Left ventricle myocardium inferior (tissue), 1 donor: Measurements from ENCODE around the gene SYNRG. TPM values are rescaled to one million over a fixed set of nuclear protein-coding genes. Genes with fewer than 3 reads are reported as not detected.

Experiments
- DNase-seq: peaks from one replicate; pipeline ENCODE4 v3.0.0-alpha.2; 2020
- H3K27ac ChIP-seq: fragments of 200-600 bp; replicated peaks from 2 replicates; pipeline ENCODE4 v1.8.0; 2021
- H3K27me3 ChIP-seq: fragments of 200-600 bp; 2 replicates; pipeline ENCODE4 v1.8.0; 2021; ENCODE audit warnings: low read depth
- H3K36me3 ChIP-seq: fragments of 200-600 bp; 2 replicates; pipeline ENCODE4 v1.8.0; 2021
- H3K4me1 ChIP-seq: fragments of 200-600 bp; 2 replicates; pipeline ENCODE4 v1.8.0; 2021
- H3K4me3 ChIP-seq: fragments of 200-600 bp; 2 replicates; pipeline ENCODE4 v1.8.0; 2021; ENCODE audit warnings: mild to moderate bottlenecking, moderate library complexity
- H3K9me3 ChIP-seq: fragments of 200-600 bp; replicated peaks from 2 replicates; pipeline ENCODE4 v1.8.0; 2021
- intact Hi-C: fragments of 100-400 bp; cut with micrococcal nuclease; formaldehyde crosslinking; loops from one replicate; pipeline ENCODE4 v1.11.0; 2022
- total RNA-seq: library from RNA; stranded (reverse); fragmentation: NEBNext Ultra II Directional; extraction: Animal tissue kit (Norgen Biotek cat#: 25700); gene quantifications from one replicate; pipeline ENCODE4 v1.2.1, GENCODE V29; 2021
- TF ChIP-seq, protein P1 (sequence below): fragments of 200-600 bp; IDR thresholded peaks from 2 replicates; pipeline ENCODE4 v1.8.0; 2021; ENCODE audit warnings: antibody characterized with exemption, mild to moderate bottlenecking, borderline replicate concordance
- donor health status: DM: no; HTN: yes; CAD: no; lungs with severe emphysema.

Gene SYNRG
- total RNA-seq, 1 donor from 2014 or later: 33.0 TPM

DNA sequence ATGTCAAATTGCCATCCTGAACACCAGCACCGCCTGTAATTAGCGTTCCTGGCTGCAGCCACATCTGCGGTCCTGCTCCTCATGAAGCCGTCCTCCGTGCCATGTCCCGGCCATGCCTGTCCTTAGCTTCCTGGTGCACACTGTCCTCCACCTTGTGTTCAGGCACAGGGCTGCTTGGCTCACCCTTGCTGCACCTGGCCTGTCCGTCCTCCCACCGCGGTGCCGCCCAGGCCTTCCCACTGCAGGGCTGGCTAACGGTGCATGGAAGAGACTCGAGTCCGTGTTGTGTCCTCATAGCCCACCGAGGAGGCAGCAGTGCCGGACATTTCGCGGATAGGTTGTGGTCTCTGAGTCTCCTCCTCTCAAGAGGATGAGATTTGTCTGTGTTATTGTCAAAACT lies 99.2 kb downstream of the SYNRG start:
- TF ChIP-seq, protein P1, sequence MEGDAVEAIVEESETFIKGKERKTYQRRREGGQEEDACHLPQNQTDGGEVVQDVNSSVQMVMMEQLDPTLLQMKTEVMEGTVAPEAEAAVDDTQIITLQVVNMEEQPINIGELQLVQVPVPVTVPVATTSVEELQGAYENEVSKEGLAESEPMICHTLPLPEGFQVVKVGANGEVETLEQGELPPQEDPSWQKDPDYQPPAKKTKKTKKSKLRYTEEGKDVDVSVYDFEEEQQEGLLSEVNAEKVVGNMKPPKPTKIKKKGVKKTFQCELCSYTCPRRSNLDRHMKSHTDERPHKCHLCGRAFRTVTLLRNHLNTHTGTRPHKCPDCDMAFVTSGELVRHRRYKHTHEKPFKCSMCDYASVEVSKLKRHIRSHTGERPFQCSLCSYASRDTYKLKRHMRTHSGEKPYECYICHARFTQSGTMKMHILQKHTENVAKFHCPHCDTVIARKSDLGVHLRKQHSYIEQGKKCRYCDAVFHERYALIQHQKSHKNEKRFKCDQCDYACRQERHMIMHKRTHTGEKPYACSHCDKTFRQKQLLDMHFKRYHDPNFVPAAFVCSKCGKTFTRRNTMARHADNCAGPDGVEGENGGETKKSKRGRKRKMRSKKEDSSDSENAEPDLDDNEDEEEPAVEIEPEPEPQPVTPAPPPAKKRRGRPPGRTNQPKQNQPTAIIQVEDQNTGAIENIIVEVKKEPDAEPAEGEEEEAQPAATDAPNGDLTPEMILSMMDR: no peak
- Histone ChIP-seq H3K36me3 (peaks cover 34% of the 10 kb centered on the region), H3K4me3 (no peak overlapping the region), H3K4me1 (peaks cover 14% of the 10 kb centered on the region), H3K27me3 (no peaks in the 10 kb centered on the region), H3K27ac (no peak overlapping the region), H3K9me3 (no peaks in the 10 kb centered on the region)
- DNase-seq: no peak
- intact Hi-C loops: no loop called here

DNA sequence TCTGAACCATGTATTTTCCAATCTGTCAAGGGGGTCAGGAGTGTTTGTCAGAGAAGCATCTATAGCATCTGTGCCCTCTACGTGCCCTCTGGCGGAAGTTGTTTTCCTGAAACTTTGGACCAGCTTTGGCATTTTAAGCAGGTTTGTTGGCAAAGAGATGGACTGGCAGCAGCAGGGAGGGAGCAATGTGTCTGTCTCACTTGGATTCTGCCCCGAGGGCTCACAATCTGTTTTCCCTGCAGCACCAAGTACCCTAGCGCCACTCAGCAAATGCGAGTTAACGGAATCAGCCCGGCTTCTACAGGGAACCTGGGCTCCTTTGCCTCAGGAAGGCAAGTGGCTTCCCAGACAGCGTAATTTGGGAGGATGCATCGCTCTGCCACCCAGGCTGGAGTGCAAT lies 102.1 kb downstream of the SYNRG start:
- Histone ChIP-seq H3K4me1 (peaks cover 17% of the 10 kb centered on the region), H3K27ac (peak overlapping the region; percentile 18), H3K27me3 (no peaks in the 10 kb centered on the region), H3K4me3 (no peak overlapping the region), H3K36me3 (peaks cover 12% of the 10 kb centered on the region), H3K9me3 (no peaks in the 10 kb centered on the region)
- intact Hi-C loops: no loop called here
- DNase-seq: no peak
- TF ChIP-seq, protein P1: no peak

DNA sequence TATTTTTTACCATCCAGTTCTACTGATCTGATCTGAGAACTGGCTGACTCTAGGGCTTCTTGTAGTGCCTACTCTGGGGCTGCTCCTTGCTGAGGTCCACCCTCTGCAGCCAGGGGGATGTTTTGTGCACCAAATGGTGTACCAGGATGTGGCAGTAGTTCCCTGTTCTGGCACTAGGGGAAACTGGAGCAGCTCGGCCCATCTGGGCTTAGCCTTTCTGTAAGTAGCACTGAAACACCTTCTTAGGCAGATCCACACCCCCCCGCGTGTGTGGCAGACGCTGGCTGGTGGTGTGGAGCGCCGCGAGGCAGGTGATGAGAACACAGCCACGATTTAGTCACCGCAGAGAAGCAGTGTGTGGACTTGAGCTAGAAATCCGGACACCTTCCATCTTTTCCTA lies 102.5 kb downstream of the SYNRG start:
- Histone ChIP-seq H3K4me3 (no peak overlapping the region), H3K36me3 (peaks cover 9% of the 10 kb centered on the region), H3K27me3 (no peaks in the 10 kb centered on the region), H3K27ac (peak overlapping the region; percentile 18), H3K9me3 (no peaks in the 10 kb centered on the region), H3K4me1 (peaks cover 21% of the 10 kb centered on the region)
- intact Hi-C loops: no loop called here
- TF ChIP-seq, protein P1: peak; percentile 49
- DNase-seq: no peak

DNA sequence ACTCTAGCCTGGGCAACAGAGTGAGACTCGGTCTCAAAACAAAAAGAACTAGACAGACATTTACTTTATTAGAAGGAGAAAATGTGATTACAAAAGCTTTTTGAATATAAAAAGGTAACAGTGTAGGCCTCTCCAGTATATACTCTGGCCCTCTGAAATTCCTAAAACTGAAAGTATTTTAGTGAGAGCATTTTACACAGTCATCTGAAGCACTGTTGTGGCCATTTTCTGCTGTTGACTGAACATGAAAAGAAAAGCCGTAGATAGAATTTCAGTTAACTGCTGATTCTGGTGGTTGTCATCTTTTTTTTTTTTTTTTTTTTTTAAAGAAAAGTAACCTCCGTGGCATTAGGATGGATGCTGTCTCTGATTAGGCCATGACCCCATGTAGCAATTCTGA lies 103.9 kb downstream of the SYNRG start:
- Histone ChIP-seq H3K36me3 (no peaks in the 10 kb centered on the region), H3K4me1 (peaks cover 21% of the 10 kb centered on the region), H3K27me3 (no peaks in the 10 kb centered on the region), H3K9me3 (no peaks in the 10 kb centered on the region), H3K4me3 (no peak overlapping the region), H3K27ac (no peak overlapping the region)
- TF ChIP-seq, protein P1: no peak
- intact Hi-C loops: no loop called here
- no peak for DNase-seq

DNA sequence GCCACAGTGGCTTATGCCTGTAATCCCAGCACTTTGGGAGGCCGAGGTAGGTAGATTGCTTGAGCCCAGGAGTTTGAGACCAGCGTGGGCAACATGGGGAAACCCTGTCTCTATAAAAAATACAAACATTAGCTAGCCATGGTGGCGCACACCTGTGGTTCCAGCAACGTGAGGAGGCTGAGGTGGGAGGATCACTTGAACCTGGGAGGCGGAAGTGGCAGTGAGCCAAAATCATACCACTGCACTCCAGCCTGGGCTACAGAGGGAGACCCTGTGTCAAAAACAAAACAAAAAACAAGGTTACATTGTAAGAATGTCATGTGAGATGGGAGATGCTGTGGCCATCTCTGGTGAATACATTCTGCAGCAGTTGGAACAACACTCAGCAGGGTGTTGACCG lies 106.1 kb downstream of the SYNRG start:
- no peaks in the 10 kb centered on the region for H3K36me3 ChIP-seq
- H3K4me1 ChIP-seq: peaks cover 21% of the 10 kb centered on the region
- intact Hi-C loops: no loop called here
- H3K27me3 ChIP-seq: no peaks in the 10 kb centered on the region
- no peaks in the 10 kb centered on the region for H3K9me3 ChIP-seq
- H3K4me3 ChIP-seq: no peak overlapping the region
- TF ChIP-seq, protein P1: no peak
- no peak overlapping the region for H3K27ac ChIP-seq
- DNase-seq: no peak
